WTC11 (cell line): ENCODE measurements around the gene FGF8. TPM values are rescaled to one million over a fixed set of nuclear protein-coding genes. Genes with fewer than 3 reads are reported as not detected.

Source experiments
- CREB1 ChIP-seq: sonication (generic); formaldehyde crosslinking; IDR thresholded peaks from 2 replicates; pipeline ENCODE4 v1.8.0; 2023; ENCODE audit warnings: mild to moderate bottlenecking, missing genetic modification reagents
- CTCF ChIP-seq: fragments of 200-600 bp; IDR thresholded peaks from 2 replicates; pipeline ENCODE4 v1.8.0; 2022; ENCODE audit warnings: antibody characterized with exemption
- E2F1 ChIP-seq: sonication (generic); formaldehyde crosslinking; IDR thresholded peaks from 2 replicates; pipeline ENCODE4 v1.8.0; 2022; ENCODE audit warnings: mild to moderate bottlenecking, missing genetic modification reagents
- ETV6 ChIP-seq: sonication (generic); formaldehyde crosslinking; IDR thresholded peaks from 2 replicates; pipeline ENCODE4 v1.8.1; 2022; ENCODE audit warnings: mild to moderate bottlenecking, missing genetic modification reagents
- FOXP1 ChIP-seq: sonication (generic); formaldehyde crosslinking; IDR thresholded peaks from 2 replicates; pipeline ENCODE4 v1.8.0; 2022; ENCODE audit warnings: missing genetic modification reagents, mild to moderate bottlenecking, moderate library complexity, borderline replicate concordance
- IRF2 ChIP-seq: sonication (generic); formaldehyde crosslinking; IDR thresholded peaks from 2 replicates; pipeline ENCODE4 v1.8.0; 2022; ENCODE audit warnings: low read depth, missing genetic modification reagents, borderline replicate concordance
- SP1 ChIP-seq: sonication (generic); formaldehyde crosslinking; conservative IDR thresholded peaks from 2 replicates; pipeline ENCODE4 v1.8.1; 2022; ENCODE audit warnings: missing genetic modification reagents
- TP53 ChIP-seq: sonication (generic); formaldehyde crosslinking; IDR thresholded peaks from 2 replicates; pipeline ENCODE4 v1.8.1; 2023; ENCODE audit warnings: mild to moderate bottlenecking, missing genetic modification reagents
- ZBTB21 ChIP-seq: sonication (generic); formaldehyde crosslinking; IDR thresholded peaks from 2 replicates; pipeline ENCODE4 v1.8.1; 2023; ENCODE audit warnings: mild to moderate bottlenecking, missing genetic modification reagents, borderline replicate concordance
- ZBTB43 ChIP-seq: sonication (generic); formaldehyde crosslinking; IDR thresholded peaks from 2 replicates; pipeline ENCODE4 v1.8.1; 2023; ENCODE audit warnings: mild to moderate bottlenecking, missing genetic modification reagents
- ZNF219 ChIP-seq: sonication (generic); formaldehyde crosslinking; IDR thresholded peaks from 2 replicates; pipeline ENCODE4 v1.8.0; 2023; ENCODE audit warnings: missing genetic modification reagents, mild to moderate bottlenecking, borderline replicate concordance
- ZNF416 ChIP-seq: fragments of 250-450 bp; sonication (Bioruptor Pico); IDR thresholded peaks from 2 replicates; pipeline ENCODE4 v1.9.0; 2021; ENCODE audit warnings: mild to moderate bottlenecking, inconsistent platforms
- total RNA-seq: library from RNA; stranded (reverse); gene quantifications from 3 replicates; pipeline ENCODE4 v1.2.3, GENCODE V29; 2021
- TF ChIP-seq, protein P1 (sequence below): sonication (generic); formaldehyde crosslinking; conservative IDR thresholded peaks from 2 replicates; pipeline ENCODE4 v1.8.1; 2022; ENCODE audit warnings: mild to moderate bottlenecking, missing genetic modification reagents
- TF ChIP-seq, protein P2 (sequence below): fragments of 250-450 bp; sonication (Bioruptor Pico); IDR thresholded peaks from 2 replicates; pipeline ENCODE4 v1.9.0; 2021; ENCODE audit warnings: mild to moderate bottlenecking, borderline replicate concordance
- TF ChIP-seq, protein P3 (sequence below): sonication (generic); formaldehyde crosslinking; IDR thresholded peaks from 2 replicates; pipeline ENCODE4 v1.8.0; 2023; ENCODE audit warnings: missing genetic modification reagents

The FGF8 gene
- total RNA-seq, 1 experiment from 2014 or later: 28.9 TPM

DNA sequence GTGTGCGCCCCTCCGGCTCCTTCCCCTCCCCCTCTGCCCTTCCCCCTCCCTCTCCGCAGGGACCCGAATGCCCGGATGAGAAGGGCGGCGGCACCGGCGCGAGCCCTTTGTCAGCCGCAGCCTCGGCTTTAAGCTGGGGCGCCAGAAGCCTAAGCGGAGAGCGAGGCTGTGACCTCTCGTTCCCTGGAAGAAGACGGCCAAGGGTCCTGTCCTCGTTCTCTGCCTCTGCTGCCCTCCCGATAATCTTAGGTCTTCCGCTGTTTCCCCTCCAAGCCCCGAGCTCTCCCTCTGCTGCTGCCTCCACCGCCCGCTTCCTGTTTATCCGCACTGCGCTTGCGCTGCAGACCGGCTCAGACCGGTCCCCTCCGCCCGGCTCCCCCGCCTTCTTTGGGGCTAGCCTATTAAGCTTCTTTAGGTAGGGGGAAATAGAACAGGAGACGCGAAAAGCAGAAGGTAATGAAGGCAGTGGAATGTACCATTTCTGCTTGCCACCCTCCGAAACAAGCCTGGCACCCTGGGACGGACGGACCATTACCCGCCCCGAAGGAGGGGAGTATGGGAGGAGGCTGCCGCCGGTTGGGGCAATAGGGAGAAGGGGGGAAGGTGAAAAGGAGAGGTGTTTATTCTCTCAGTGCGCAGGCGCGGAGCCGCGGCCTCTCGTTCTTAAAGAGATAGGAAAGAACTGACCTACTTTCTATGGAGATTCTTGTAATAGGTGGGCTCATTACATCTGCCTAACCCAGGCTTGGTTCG, 42.4 kb upstream of the FGF8 start, which contains the start of gene OGA (continued):
- no peak for TF ChIP-seq CTCF
- peak; percentile 94 for TF ChIP-seq FOXP1 (CRISPR knock-in tag)
- TF ChIP-seq E2F1 (CRISPR knock-in tag): no peak
- TF ChIP-seq ZBTB21 (CRISPR knock-in tag): peak; percentile 53; the same call in 1 of the 2 replicates
- TF ChIP-seq, protein P1, sequence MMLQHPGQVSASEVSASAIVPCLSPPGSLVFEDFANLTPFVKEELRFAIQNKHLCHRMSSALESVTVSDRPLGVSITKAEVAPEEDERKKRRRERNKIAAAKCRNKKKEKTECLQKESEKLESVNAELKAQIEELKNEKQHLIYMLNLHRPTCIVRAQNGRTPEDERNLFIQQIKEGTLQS (CRISPR knock-in tag): 0 out of 2 replicates have a peak, but pooled peaks have one; percentile 31
- TF ChIP-seq, protein P2, sequence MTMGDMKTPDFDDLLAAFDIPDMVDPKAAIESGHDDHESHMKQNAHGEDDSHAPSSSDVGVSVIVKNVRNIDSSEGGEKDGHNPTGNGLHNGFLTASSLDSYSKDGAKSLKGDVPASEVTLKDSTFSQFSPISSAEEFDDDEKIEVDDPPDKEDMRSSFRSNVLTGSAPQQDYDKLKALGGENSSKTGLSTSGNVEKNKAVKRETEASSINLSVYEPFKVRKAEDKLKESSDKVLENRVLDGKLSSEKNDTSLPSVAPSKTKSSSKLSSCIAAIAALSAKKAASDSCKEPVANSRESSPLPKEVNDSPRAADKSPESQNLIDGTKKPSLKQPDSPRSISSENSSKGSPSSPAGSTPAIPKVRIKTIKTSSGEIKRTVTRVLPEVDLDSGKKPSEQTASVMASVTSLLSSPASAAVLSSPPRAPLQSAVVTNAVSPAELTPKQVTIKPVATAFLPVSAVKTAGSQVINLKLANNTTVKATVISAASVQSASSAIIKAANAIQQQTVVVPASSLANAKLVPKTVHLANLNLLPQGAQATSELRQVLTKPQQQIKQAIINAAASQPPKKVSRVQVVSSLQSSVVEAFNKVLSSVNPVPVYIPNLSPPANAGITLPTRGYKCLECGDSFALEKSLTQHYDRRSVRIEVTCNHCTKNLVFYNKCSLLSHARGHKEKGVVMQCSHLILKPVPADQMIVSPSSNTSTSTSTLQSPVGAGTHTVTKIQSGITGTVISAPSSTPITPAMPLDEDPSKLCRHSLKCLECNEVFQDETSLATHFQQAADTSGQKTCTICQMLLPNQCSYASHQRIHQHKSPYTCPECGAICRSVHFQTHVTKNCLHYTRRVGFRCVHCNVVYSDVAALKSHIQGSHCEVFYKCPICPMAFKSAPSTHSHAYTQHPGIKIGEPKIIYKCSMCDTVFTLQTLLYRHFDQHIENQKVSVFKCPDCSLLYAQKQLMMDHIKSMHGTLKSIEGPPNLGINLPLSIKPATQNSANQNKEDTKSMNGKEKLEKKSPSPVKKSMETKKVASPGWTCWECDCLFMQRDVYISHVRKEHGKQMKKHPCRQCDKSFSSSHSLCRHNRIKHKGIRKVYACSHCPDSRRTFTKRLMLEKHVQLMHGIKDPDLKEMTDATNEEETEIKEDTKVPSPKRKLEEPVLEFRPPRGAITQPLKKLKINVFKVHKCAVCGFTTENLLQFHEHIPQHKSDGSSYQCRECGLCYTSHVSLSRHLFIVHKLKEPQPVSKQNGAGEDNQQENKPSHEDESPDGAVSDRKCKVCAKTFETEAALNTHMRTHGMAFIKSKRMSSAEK (CRISPR knock-in tag): peak; percentile 47; the same call in 1 of the 2 replicates
- TF ChIP-seq ZBTB43 (CRISPR knock-in tag): peak; percentile 92
- TF ChIP-seq ZNF219 (CRISPR knock-in tag): no peak
- peak; percentile 87 for TF ChIP-seq SP1 (CRISPR knock-in tag)
- TF ChIP-seq, protein P3, sequence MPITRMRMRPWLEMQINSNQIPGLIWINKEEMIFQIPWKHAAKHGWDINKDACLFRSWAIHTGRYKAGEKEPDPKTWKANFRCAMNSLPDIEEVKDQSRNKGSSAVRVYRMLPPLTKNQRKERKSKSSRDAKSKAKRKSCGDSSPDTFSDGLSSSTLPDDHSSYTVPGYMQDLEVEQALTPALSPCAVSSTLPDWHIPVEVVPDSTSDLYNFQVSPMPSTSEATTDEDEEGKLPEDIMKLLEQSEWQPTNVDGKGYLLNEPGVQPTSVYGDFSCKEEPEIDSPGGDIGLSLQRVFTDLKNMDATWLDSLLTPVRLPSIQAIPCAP (CRISPR knock-in tag): no peak
- TF ChIP-seq ZNF416 (CRISPR knock-in tag): no peak
- TF ChIP-seq ETV6 (CRISPR knock-in tag): peak; percentile 78
- peak; percentile 58; the same call in 1 of the 2 replicates for TF ChIP-seq CREB1 (CRISPR knock-in tag)
- no peak for TF ChIP-seq IRF2
- TF ChIP-seq TP53 (CRISPR knock-in tag): no peak
